Keratinocyte (primary cell): ENCODE data around the gene SSTR5. TPM values are rescaled to one million over a fixed set of nuclear protein-coding genes. Genes with fewer than 3 reads are reported as not detected.

Source experiments
- DNase-seq: peaks from one replicate; pipeline ENCODE4 v3.0.0-alpha.2; 2011; ENCODE audit warnings: low read depth, missing footprints, low spot score
- FAIRE-seq: peaks from 2 replicates; lab custom pipeline; 2011; peaks lifted over from hg19 to GRCh38; lab: Jason Lieb, UNC
- H2AFZ ChIP-seq: 2 replicates; pipeline ENCODE4 v1.6.0; 2012; ENCODE audit warnings: low read length, control low read depth, inconsistent platforms; ENCODE audit not compliant: control insufficient read depth
- H3K27ac ChIP-seq: 2 replicates; pipeline ENCODE4 v1.5.1; 2011; ENCODE audit warnings: low read length; ENCODE audit not compliant: control insufficient read depth, insufficient read depth
- H3K27me3 ChIP-seq: 3 replicates; pipeline ENCODE4 v1.6.0; 2011; ENCODE audit warnings: low read length; ENCODE audit not compliant: control insufficient read depth, insufficient read depth; ENCODE audit errors: extremely low read depth
- H3K36me3 ChIP-seq, 2 experiments: 2 replicates in 1 of 2; 3 replicates in 1 of 2; pipeline ENCODE4 v1.5.1; 2011; ENCODE audit warnings: low read length in 2 of 2, mild to moderate bottlenecking in 1 of 2; ENCODE audit not compliant: control insufficient read depth in 2 of 2, insufficient read depth in 2 of 2; ENCODE audit errors: extremely low read depth in 1 of 2
- H3K4me1 ChIP-seq: 3 replicates; pipeline ENCODE4 v1.5.1; 2011; ENCODE audit warnings: low read length; ENCODE audit not compliant: control insufficient read depth, insufficient read depth; ENCODE audit errors: extremely low read depth
- H3K4me2 ChIP-seq: 3 replicates; pipeline ENCODE4 v1.6.0; 2011; ENCODE audit warnings: low read depth, low read length; ENCODE audit not compliant: control insufficient read depth, insufficient read depth; ENCODE audit errors: extremely low read depth
- H3K4me3 ChIP-seq, 3 experiments: fragments of 200-600 bp in 1 of 3; sonication (generic) in 1 of 3; 2 replicates in 2 of 3; 3 replicates in 1 of 3; pipeline ENCODE4 v1.5.1; 2011 to 2016; ENCODE audit warnings: low read length in 3 of 3, mild to moderate bottlenecking in 3 of 3, control low read depth in 2 of 3, inconsistent platforms in 1 of 3, low read depth in 1 of 3, mixed read lengths in 1 of 3, mixed run types in 1 of 3, moderate library complexity in 1 of 3; ENCODE audit not compliant: control insufficient read depth in 2 of 3, insufficient read depth in 2 of 3; ENCODE audit errors: extremely low read depth in 1 of 3
- H3K79me2 ChIP-seq: 2 replicates; pipeline ENCODE4 v1.6.0; 2012; ENCODE audit warnings: low read length; ENCODE audit not compliant: control insufficient read depth, insufficient read depth
- H3K9ac ChIP-seq: 3 replicates; pipeline ENCODE4 v1.6.0; 2011; ENCODE audit warnings: low read length; ENCODE audit not compliant: control insufficient read depth, insufficient read depth; ENCODE audit errors: extremely low read depth
- H3K9me1 ChIP-seq: 3 replicates; pipeline ENCODE4 v1.6.0; 2011; ENCODE audit warnings: low read length; ENCODE audit not compliant: control insufficient read depth, insufficient read depth; ENCODE audit errors: extremely low read depth
- H3K9me3 ChIP-seq: 2 replicates; pipeline ENCODE4 v1.5.1; 2012; ENCODE audit warnings: low read depth, low read length; ENCODE audit not compliant: control insufficient read depth
- H4K20me1 ChIP-seq: 3 replicates; pipeline ENCODE4 v1.6.0; 2011; ENCODE audit warnings: low read length; ENCODE audit not compliant: control insufficient read depth, insufficient read depth; ENCODE audit errors: extremely low read depth
- EZH2 ChIP-seq: IDR thresholded peaks from one replicate; pipeline ENCODE4 v1.6.1; 2012; ENCODE audit warnings: inconsistent platforms, mild to moderate bottlenecking, low read length, moderate library complexity
- dilution Hi-C: fragments of 300-500 bp; cut with MboI; formaldehyde crosslinking; loops from one replicate; pipeline ENCODE4 v1.7.0; 2020; ENCODE audit warnings: low sequenced_read_pairs; ENCODE audit not compliant: extremely low pct_ligation_motif_present
- polyA plus RNA-seq, 5 experiments: library from polyadenylated mRNA; depleted of rRNA in 3 of 5; stranded (reverse) in 3 of 5; stranded (forward) in 1 of 5; unstranded in 1 of 5; fragments of >200 nt; gene quantifications; 1 replicate in 1 of 5; 2 replicates in 3 of 5; 3 replicates in 1 of 5; pipeline versions ENCODE4 v1.2.1 to v1.2.3, GENCODE V29; 2011 to 2012; ENCODE audit warnings: missing spikeins in 2 of 5, low read depth in 1 of 5, low replicate concordance in 1 of 5
- TF ChIP-seq, protein P1 (sequence below), 3 experiments: IDR thresholded peaks in 1 of 3; conservative IDR thresholded peaks in 1 of 3; optimal IDR thresholded peaks in 1 of 3; 2 replicates in 2 of 3; 3 replicates in 1 of 3; pipeline versions ENCODE3 to v1.5.1; 2011; ENCODE audit warnings: low read length in 3 of 3, mild to moderate bottlenecking in 3 of 3, moderate library complexity in 2 of 3, control low read depth in 1 of 3, inconsistent platforms in 1 of 3; ENCODE audit not compliant: insufficient read depth in 2 of 3; ENCODE audit errors: extremely low read depth in 1 of 3

SSTR5 gene
- polyA plus RNA-seq, 1 donor (not counting 4 experiments of a cell fraction or from before 2014, with no cell fraction given) = not detected

DNA sequence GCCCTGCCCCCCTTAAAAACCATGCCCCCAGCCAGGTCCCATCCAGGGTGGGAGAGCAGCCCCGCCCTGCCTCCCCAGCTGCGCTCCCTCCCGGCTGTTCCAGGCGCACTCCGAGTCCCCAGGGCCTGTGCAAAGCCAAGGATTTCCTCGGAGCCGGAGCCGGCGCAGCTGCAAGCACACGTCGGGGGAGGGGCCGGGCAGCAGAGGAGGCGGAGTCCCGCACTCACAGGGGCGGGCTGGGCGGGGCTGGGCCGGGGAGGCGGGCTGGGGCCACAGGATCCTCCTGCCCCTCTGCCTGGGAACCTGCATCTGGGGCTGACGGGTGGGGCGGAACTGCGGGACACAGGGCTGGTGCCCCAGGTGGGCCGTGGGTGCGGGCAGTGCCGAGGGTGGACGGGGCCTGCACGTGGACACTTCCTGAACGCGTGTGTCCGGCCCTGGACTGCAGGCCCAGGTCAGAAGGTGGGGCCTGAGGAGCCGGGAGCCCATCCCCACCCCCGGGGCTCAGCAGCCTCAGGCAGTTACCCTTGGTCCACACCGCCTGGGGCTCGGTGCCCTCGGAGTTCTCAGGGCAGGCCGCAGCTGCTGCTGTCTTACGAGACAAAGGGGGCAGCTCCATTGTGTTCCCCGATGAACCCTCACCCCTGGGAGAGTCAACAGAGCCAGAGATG lies 24.0 kb upstream of the SSTR5 start:
- Histone ChIP-seq H3K27me3 (peaks cover 17% of the 10 kb centered on the region), H3K9me3 (no peaks in the 10 kb centered on the region), H2AFZ (no peak overlapping the region), H3K4me2 (no peak overlapping the region), H3K9ac (no peak overlapping the region), H4K20me1 (no peaks in the 10 kb centered on the region), H3K79me2 (no peaks in the 10 kb centered on the region), H3K9me1 (no peaks in the 10 kb centered on the region), H3K4me1 (no peaks in the 10 kb centered on the region), H3K27ac (no peak overlapping the region), H3K4me3 (no peak overlapping the region), H3K36me3 (no peaks in the 10 kb centered on the region)
- no peak for TF ChIP-seq EZH2
- TF ChIP-seq, protein P1, sequence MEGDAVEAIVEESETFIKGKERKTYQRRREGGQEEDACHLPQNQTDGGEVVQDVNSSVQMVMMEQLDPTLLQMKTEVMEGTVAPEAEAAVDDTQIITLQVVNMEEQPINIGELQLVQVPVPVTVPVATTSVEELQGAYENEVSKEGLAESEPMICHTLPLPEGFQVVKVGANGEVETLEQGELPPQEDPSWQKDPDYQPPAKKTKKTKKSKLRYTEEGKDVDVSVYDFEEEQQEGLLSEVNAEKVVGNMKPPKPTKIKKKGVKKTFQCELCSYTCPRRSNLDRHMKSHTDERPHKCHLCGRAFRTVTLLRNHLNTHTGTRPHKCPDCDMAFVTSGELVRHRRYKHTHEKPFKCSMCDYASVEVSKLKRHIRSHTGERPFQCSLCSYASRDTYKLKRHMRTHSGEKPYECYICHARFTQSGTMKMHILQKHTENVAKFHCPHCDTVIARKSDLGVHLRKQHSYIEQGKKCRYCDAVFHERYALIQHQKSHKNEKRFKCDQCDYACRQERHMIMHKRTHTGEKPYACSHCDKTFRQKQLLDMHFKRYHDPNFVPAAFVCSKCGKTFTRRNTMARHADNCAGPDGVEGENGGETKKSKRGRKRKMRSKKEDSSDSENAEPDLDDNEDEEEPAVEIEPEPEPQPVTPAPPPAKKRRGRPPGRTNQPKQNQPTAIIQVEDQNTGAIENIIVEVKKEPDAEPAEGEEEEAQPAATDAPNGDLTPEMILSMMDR (optimal IDR thresholded peaks at IDR 0.05 in 1 of 3, IDR thresholded peaks at IDR 0.05 in 1 of 3, conservative IDR thresholded peaks at IDR 0.05 in 1 of 3; ENCODE audit: extremely low read depth in 1 of 3, insufficient read depth in 2 of 3, low read length in 3 of 3) = no peak
- dilution Hi-C loops = no loop called here
- FAIRE-seq (no peak), DNase-seq (no peak)

DNA sequence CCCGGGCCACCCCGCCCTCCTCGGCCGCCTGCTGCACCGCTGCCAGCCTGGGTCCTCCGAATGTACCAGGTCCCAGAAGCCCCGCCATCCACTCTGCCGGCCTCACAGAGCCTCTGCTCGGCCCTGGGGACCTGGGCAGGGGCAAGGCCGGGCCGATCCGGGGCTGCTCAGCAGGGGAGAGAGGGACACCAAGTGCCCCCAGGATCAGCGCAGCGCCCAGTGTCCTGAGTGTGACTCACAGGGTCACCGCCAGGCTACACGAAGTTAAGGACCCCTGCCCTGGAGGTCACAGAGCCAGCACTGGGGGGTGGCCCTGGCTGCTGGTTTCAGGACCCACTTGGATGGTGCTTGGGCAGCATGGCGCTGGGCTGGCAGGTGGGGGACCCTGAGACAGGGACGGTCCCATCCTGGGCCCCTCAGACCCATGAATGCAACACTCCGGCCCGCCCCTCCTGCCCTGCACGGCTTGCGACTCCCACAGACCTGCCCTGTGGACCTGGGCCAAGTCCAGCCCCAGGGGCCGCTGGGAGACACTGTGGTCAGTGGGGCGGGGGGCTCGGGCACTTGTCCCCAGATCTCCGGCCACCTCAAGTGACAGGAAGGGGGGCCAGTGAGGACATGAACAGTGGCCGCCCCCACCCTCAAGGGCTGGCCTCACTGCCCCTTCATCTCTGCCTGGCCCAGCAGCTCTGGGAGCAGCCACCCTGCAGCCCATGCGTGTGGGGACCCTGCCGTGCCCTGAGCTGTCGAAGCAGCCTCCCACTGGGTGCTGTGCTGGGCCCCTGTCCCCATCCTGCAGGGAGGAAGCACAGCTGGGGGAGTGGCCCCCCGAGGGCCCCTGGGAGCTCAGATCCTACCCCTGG lies 23.2 kb upstream of the SSTR5 start:
- TF ChIP-seq EZH2 = no peak
- TF ChIP-seq, protein P1 (optimal IDR thresholded peaks at IDR 0.05 in 1 of 3, IDR thresholded peaks at IDR 0.05 in 1 of 3, conservative IDR thresholded peaks at IDR 0.05 in 1 of 3; ENCODE audit: extremely low read depth in 1 of 3, insufficient read depth in 2 of 3, low read length in 3 of 3) = no peak
- Histone ChIP-seq H4K20me1 (no peaks in the 10 kb centered on the region), H3K4me3 (no peak overlapping the region), H3K9me1 (no peaks in the 10 kb centered on the region), H3K36me3 (no peaks in the 10 kb centered on the region), H3K4me2 (no peak overlapping the region), H2AFZ (no peak overlapping the region), H3K27me3 (peaks cover 16% of the 10 kb centered on the region), H3K9ac (no peak overlapping the region), H3K4me1 (no peaks in the 10 kb centered on the region), H3K9me3 (no peaks in the 10 kb centered on the region), H3K27ac (no peak overlapping the region), H3K79me2 (no peaks in the 10 kb centered on the region)
- DNase-seq (no peak), FAIRE-seq (no peak)
- dilution Hi-C loops = no loop called here
